H9 (cell line): ENCODE measurements around the gene TAAR2. TPM values are rescaled to one million over a fixed set of nuclear protein-coding genes. Genes with fewer than 3 reads are reported as not detected.

Source experiments
- DNase-seq: peaks from one replicate; pipeline ENCODE4 v3.0.0-alpha.2; 2017
- H2AFZ ChIP-seq: one replicate; pipeline ENCODE4 v1.6.1; 2013; ENCODE audit warnings: mild to moderate bottlenecking, low read length, control low read depth, moderate library complexity
- H2AK5ac ChIP-seq: 2 replicates; pipeline ENCODE4 v1.6.1; 2013; ENCODE audit warnings: low read length, control low read depth, mixed read lengths; ENCODE audit not compliant: insufficient read length
- H2BK120ac ChIP-seq: one replicate; pipeline ENCODE4 v1.6.1; 2013; ENCODE audit warnings: low read depth, mild to moderate bottlenecking, low read length, control low read depth, inconsistent platforms; ENCODE audit not compliant: poor library complexity, severe bottlenecking
- H2BK12ac ChIP-seq: 2 replicates; pipeline ENCODE4 v1.6.1; 2013; ENCODE audit warnings: low read length, control low read depth, mixed read lengths, low read depth; ENCODE audit not compliant: insufficient read length
- H2BK15ac ChIP-seq: 2 replicates; pipeline ENCODE4 v1.6.1; 2013; ENCODE audit warnings: low read depth, low read length, control low read depth
- H2BK20ac ChIP-seq: one replicate; pipeline ENCODE4 v1.6.1; 2013; ENCODE audit warnings: low read depth, mild to moderate bottlenecking, low read length, control low read depth, inconsistent platforms; ENCODE audit not compliant: poor library complexity, severe bottlenecking
- H2BK5ac ChIP-seq: 2 replicates; pipeline ENCODE4 v1.6.1; 2013; ENCODE audit warnings: low read length, control low read depth, mixed read lengths; ENCODE audit not compliant: insufficient read length
- H3K14ac ChIP-seq: 2 replicates; pipeline ENCODE4 v1.6.1; 2013; ENCODE audit warnings: low read length, control low read depth; ENCODE audit not compliant: insufficient read depth
- H3K18ac ChIP-seq: 2 replicates; pipeline ENCODE4 v1.6.1; 2013; ENCODE audit warnings: low read depth, mild to moderate bottlenecking, mixed read lengths, low read length, control low read depth; ENCODE audit not compliant: insufficient read length
- H3K23ac ChIP-seq: 2 replicates; pipeline ENCODE4 v1.6.1; 2013; ENCODE audit warnings: low read length, control low read depth, mixed read lengths, low read depth; ENCODE audit not compliant: insufficient read length
- H3K23me2 ChIP-seq: 2 replicates; pipeline ENCODE4 v1.6.1; 2013; ENCODE audit warnings: low read depth, mild to moderate bottlenecking, mixed read lengths, low read length, control low read depth; ENCODE audit not compliant: insufficient read length, poor library complexity, severe bottlenecking
- H3K27ac ChIP-seq: 2 replicates; pipeline ENCODE4 v1.5.1; 2013; ENCODE audit warnings: low read length, control low read depth, mixed read lengths, low read depth; ENCODE audit not compliant: insufficient read length
- H3K27me3 ChIP-seq: 2 replicates; pipeline ENCODE4 v1.6.1; 2013; ENCODE audit warnings: low read length, control low read depth, inconsistent platforms; ENCODE audit not compliant: insufficient read depth
- H3K4ac ChIP-seq: 2 replicates; pipeline ENCODE4 v1.6.1; 2013; ENCODE audit warnings: low read depth, mild to moderate bottlenecking, control low read depth, inconsistent platforms, low read length, moderate library complexity
- H3K4me1 ChIP-seq: 2 replicates; pipeline ENCODE4 v1.6.1; 2013; ENCODE audit warnings: low read length, control low read depth, inconsistent platforms; ENCODE audit not compliant: insufficient read depth
- H3K4me2 ChIP-seq: 2 replicates; pipeline ENCODE4 v1.6.1; 2013; ENCODE audit warnings: low read length, control low read depth, mixed read lengths; ENCODE audit not compliant: insufficient read length, insufficient read depth
- H3K56ac ChIP-seq: 2 replicates; pipeline ENCODE4 v1.6.1; 2013; ENCODE audit warnings: low read depth, mild to moderate bottlenecking, mixed read lengths, low read length, control low read depth; ENCODE audit not compliant: insufficient read length
- H3K79me1 ChIP-seq: 2 replicates; pipeline ENCODE4 v1.6.1; 2013; ENCODE audit warnings: low read depth, mild to moderate bottlenecking, moderate library complexity, low read length, control low read depth, inconsistent platforms; ENCODE audit not compliant: insufficient read depth, poor library complexity, severe bottlenecking
- H3K79me2 ChIP-seq: 2 replicates; pipeline ENCODE4 v1.6.1; 2013; ENCODE audit warnings: low read length, control low read depth, inconsistent platforms; ENCODE audit not compliant: insufficient read depth
- H3K9ac ChIP-seq: 2 replicates; pipeline ENCODE4 v1.6.1; 2013; ENCODE audit warnings: low read length, control low read depth, mixed read lengths; ENCODE audit not compliant: insufficient read length; ENCODE audit errors: extremely low read depth
- H3K9me3 ChIP-seq: one replicate; pipeline ENCODE4 v1.6.1; 2013; ENCODE audit warnings: low read depth, low read length, inconsistent platforms; ENCODE audit not compliant: control insufficient read depth
- H3T11ph ChIP-seq: one replicate; pipeline ENCODE4 v1.6.1; 2013; ENCODE audit warnings: mild to moderate bottlenecking, low read length, control low read depth, inconsistent platforms
- H4K20me1 ChIP-seq: one replicate; pipeline ENCODE4 v1.6.1; 2013; ENCODE audit not compliant: control insufficient read depth, insufficient read length, insufficient read depth
- H4K5ac ChIP-seq: 2 replicates; pipeline ENCODE4 v1.6.1; 2013; ENCODE audit warnings: low read depth, mild to moderate bottlenecking, mixed read lengths, low read length, control low read depth; ENCODE audit not compliant: insufficient read length
- H4K8ac ChIP-seq: replicated peaks from 2 replicates; pipeline ENCODE4 v1.6.1; 2013; ENCODE audit warnings: low read length, control low read depth, mixed read lengths, low read depth; ENCODE audit not compliant: insufficient read length
- H4K91ac ChIP-seq: 2 replicates; pipeline ENCODE4 v1.6.1; 2013; ENCODE audit warnings: low read depth, mild to moderate bottlenecking, moderate library complexity, mixed read lengths, low read length, control low read depth; ENCODE audit not compliant: insufficient read length
- H3K27ac Mint-ChIP-seq, 3 experiments: 2 replicates in 2 of 3; 3 replicates in 1 of 3; pipeline ENCODE4 v1.8.0; 2020 to 2021; ENCODE audit warnings: mixed read lengths in 3 of 3, mild to moderate bottlenecking in 1 of 3, moderate library complexity in 1 of 3
- H3K27me3 Mint-ChIP-seq: 2 replicates; pipeline ENCODE4 v1.8.0; 2021; ENCODE audit warnings: low read depth, mild to moderate bottlenecking, moderate library complexity, mixed read lengths
- H3K36me3 Mint-ChIP-seq, 3 experiments: 2 replicates in 2 of 3; 3 replicates in 1 of 3; pipeline ENCODE4 v1.8.0; 2020 to 2021; ENCODE audit warnings: low read depth in 3 of 3, mixed read lengths in 3 of 3; ENCODE audit not compliant: insufficient read depth in 1 of 3
- H3K4me1 Mint-ChIP-seq, 2 experiments: 2 replicates each; pipeline ENCODE4 v1.8.0; 2020; ENCODE audit warnings: mixed read lengths in 2 of 2
- H3K4me3 Mint-ChIP-seq, 2 experiments: 2 replicates in 1 of 2; 3 replicates in 1 of 2; pipeline ENCODE4 v1.8.0; 2020 to 2021; ENCODE audit warnings: mild to moderate bottlenecking in 2 of 2, mixed read lengths in 2 of 2, moderate library complexity in 1 of 2
- H3K9me3 Mint-ChIP-seq, 2 experiments: 2 replicates in 1 of 2; 3 replicates in 1 of 2; pipeline ENCODE4 v1.8.0; 2020; ENCODE audit warnings: mild to moderate bottlenecking in 2 of 2, mixed read lengths in 2 of 2, moderate library complexity in 1 of 2
- WGBS: extraction: QIAGEN DNeasy Blood & Tissue Kit; methylation state at CpG from one replicate; pipeline ENCODE4 v1.1.7; 2013; ENCODE audit warnings: missing lambda C conversion rate, low lambda C conversion rate, mixed read lengths; ENCODE audit not compliant: insufficient read length; ENCODE audit errors: extremely low coverage; 5-methylcytosine and 5-hydroxymethylcytosine counted together
- total RNA-seq: library from RNA; stranded (reverse); gene quantifications from 2 replicates; pipeline ENCODE4 v1.2.1, GENCODE V29; 2021
- TF ChIP-seq, protein P1 (sequence below): fragments of 200-600 bp; sonication (generic); conservative IDR thresholded peaks from 3 replicates; pipeline ENCODE4 v1.8.0; 2021; ENCODE audit warnings: antibody characterized with exemption, mild to moderate bottlenecking

Gene TAAR2
- total RNA-seq, 1 experiment from 2014 or later = not detected

DNA sequence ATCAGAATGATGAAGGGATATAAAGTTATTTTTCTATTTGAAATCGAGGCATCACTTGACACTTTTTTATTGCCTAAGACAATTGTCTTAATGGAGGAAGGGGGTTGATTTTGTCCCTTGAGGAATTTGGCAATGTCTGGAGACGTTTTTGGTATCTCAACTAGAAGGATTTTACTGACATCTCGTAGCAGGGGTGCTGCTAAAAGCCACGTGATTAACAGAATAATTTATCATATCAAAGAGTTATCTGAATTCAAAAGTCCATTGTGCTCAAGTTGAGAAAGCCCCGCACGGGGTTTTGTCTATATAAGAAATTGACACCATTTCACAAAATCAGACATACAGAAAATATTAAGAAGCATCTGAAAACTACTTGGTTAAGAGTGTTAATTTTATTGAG, 55.5 kb downstream of the TAAR2 start:
- H3K27me3 ChIP-seq = no peaks in the 10 kb centered on the region
- H3K36me3 Mint-ChIP-seq = no peaks in the 10 kb centered on the region
- H3K56ac ChIP-seq = no peak overlapping the region
- no peaks in the 10 kb centered on the region for H3K79me1 ChIP-seq
- no peak overlapping the region for H3K14ac ChIP-seq
- no peak overlapping the region for H2BK20ac ChIP-seq
- H4K20me1 ChIP-seq = no peaks in the 10 kb centered on the region
- H3K4me3 Mint-ChIP-seq = no peak overlapping the region
- no peak overlapping the region for H2BK12ac ChIP-seq
- TF ChIP-seq, protein P1, sequence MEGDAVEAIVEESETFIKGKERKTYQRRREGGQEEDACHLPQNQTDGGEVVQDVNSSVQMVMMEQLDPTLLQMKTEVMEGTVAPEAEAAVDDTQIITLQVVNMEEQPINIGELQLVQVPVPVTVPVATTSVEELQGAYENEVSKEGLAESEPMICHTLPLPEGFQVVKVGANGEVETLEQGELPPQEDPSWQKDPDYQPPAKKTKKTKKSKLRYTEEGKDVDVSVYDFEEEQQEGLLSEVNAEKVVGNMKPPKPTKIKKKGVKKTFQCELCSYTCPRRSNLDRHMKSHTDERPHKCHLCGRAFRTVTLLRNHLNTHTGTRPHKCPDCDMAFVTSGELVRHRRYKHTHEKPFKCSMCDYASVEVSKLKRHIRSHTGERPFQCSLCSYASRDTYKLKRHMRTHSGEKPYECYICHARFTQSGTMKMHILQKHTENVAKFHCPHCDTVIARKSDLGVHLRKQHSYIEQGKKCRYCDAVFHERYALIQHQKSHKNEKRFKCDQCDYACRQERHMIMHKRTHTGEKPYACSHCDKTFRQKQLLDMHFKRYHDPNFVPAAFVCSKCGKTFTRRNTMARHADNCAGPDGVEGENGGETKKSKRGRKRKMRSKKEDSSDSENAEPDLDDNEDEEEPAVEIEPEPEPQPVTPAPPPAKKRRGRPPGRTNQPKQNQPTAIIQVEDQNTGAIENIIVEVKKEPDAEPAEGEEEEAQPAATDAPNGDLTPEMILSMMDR = no peak
- no peaks in the 10 kb centered on the region for H3K27me3 Mint-ChIP-seq
- H4K5ac ChIP-seq = no peak overlapping the region
- H3K23ac ChIP-seq = no peak overlapping the region
- H3K9me3 Mint-ChIP-seq = no peaks in the 10 kb centered on the region; a peak in 2 of 5 replicates
- no peak for DNase-seq
- H3K4ac ChIP-seq = no peak overlapping the region
- H3K4me1 Mint-ChIP-seq = peaks cover 32% of the 10 kb centered on the region in 2 experiments
- H3K27ac ChIP-seq = no peak overlapping the region
- no peaks in the 10 kb centered on the region for H3K9me3 ChIP-seq
- H3K18ac ChIP-seq = no peak overlapping the region
- H2AK5ac ChIP-seq = no peak overlapping the region
- no peak overlapping the region for H2AFZ ChIP-seq
- H3K9ac ChIP-seq = no peak overlapping the region
- H3K27ac Mint-ChIP-seq = no peak overlapping the region
- H2BK15ac ChIP-seq = no peak overlapping the region
- H3K4me2 ChIP-seq = no peak overlapping the region
- no peaks in the 10 kb centered on the region for H3K79me2 ChIP-seq
- WGBS = no CpG with 5 or more reads among the region's 6 CpGs
- H3T11ph ChIP-seq = no peak overlapping the region
- no peak overlapping the region for H4K91ac ChIP-seq
- H4K8ac ChIP-seq = no peak overlapping the region
- no peaks in the 10 kb centered on the region for H3K23me2 ChIP-seq
- no peak overlapping the region for H2BK120ac ChIP-seq
- H3K4me1 ChIP-seq = peaks cover 7% of the 10 kb centered on the region; the same call in 1 of the 2 replicates
- no peak overlapping the region for H2BK5ac ChIP-seq
